ENCODE results near the gene MYF5.

Gene MYF5

DNA sequence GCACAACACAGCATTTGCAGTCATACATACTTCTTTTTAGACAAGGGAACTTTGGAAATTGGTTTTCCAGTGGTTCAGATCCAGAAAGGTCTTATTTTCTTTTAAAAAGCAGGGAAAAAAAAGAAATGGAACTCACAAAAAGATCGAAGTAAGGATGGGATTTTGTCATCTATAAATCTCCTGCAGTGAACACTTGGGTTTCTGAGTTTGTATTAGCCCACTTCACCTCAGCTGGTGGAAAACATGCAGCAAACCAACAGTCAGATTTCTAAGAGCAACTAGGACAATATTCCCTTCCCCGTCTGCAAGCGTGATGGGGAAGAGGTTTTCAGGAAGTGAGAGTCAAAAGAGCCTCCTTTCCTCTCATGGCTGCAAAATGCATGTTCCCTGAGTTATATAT is 4.6 kb downstream of the MYF5 start:
- no peaks in the 10 kb centered on the region for H3K9me3 Mint-ChIP-seq
- TF ChIP-seq, protein P1, sequence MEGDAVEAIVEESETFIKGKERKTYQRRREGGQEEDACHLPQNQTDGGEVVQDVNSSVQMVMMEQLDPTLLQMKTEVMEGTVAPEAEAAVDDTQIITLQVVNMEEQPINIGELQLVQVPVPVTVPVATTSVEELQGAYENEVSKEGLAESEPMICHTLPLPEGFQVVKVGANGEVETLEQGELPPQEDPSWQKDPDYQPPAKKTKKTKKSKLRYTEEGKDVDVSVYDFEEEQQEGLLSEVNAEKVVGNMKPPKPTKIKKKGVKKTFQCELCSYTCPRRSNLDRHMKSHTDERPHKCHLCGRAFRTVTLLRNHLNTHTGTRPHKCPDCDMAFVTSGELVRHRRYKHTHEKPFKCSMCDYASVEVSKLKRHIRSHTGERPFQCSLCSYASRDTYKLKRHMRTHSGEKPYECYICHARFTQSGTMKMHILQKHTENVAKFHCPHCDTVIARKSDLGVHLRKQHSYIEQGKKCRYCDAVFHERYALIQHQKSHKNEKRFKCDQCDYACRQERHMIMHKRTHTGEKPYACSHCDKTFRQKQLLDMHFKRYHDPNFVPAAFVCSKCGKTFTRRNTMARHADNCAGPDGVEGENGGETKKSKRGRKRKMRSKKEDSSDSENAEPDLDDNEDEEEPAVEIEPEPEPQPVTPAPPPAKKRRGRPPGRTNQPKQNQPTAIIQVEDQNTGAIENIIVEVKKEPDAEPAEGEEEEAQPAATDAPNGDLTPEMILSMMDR (IDR thresholded peaks at IDR 0.05; ENCODE audit: unreplicated experiment in 3 of 3), result no peak
- peaks cover 5% of the 10 kb centered on the region for H3K27me3 Mint-ChIP-seq (ENCODE audit: low read depth)
- H3K4me1 Mint-ChIP-seq, result peaks cover 9% of the 10 kb centered on the region
- H3K36me3 Mint-ChIP-seq (ENCODE audit: low read depth), result no peaks in the 10 kb centered on the region
- no peak overlapping the region for H3K4me3 Mint-ChIP-seq
- H3K27ac Mint-ChIP-seq, result no peak overlapping the region

DNA sequence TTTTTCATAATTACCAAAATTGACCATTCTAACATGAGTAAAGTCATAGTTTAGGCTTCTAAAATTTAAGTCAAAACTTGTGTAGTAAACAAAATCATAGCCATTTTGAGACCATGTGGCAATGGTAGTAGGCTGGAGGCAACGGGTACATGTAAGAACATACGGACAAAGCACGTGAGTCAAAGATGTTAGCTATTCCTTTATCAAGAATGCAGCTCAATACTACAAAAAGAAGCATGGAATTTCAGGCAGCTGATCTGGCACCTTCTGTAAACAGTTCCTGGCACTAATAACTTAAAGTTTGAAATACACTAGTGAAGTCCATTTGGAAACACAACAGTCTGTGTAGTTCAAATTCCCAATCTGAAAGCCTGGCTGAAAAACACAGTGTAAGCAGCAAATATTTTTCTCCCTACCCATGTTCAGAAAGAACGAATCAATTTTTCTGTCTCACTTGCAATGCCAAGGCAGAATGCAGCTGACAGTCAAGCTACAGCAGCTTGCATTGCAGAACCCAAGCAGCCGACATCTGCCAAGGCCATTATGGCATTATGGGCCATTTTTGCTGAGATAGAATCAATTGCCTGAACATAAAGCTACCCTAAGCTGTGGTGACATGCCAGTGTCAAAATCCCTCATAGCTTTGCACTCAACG is 29.3 kb downstream of the MYF5 start:
- no peaks in the 10 kb centered on the region for H3K36me3 Mint-ChIP-seq (ENCODE audit: low read depth)
- H3K9me3 Mint-ChIP-seq, result no peaks in the 10 kb centered on the region
- no peak overlapping the region for H3K4me3 Mint-ChIP-seq
- no peaks in the 10 kb centered on the region for H3K27me3 Mint-ChIP-seq (ENCODE audit: low read depth)
- TF ChIP-seq, protein P1 (IDR thresholded peaks at IDR 0.05; ENCODE audit: unreplicated experiment in 3 of 3), result no peak
- peak overlapping the region in 1 of 3 experiments; percentile 37 for H3K27ac Mint-ChIP-seq
- peaks cover 50% of the 10 kb centered on the region for H3K4me1 Mint-ChIP-seq

DNA sequence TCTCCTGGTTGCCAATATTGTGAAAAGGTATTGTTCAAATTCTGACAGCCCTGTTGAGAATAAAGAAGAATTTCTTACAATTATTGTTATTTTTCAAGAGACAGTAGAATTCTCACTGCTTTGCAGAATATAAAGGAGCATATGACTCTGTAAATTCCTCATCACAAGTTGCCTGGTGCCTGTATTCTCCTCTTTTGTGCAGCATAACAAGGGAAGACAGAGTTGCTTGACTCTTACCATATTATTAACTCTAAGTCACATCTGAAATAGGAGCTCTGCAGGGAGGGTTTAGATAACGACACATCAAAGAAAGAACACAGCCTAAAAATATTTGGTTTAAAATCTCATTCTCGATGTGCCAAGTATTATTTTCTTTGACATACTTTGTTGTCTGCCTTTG is 31.1 kb downstream of the MYF5 start:
- Mint-ChIP-seq H3K4me1 (peaks cover 37% of the 10 kb centered on the region), H3K36me3 (ENCODE audit: low read depth) (no peaks in the 10 kb centered on the region), H3K9me3 (no peaks in the 10 kb centered on the region), H3K27ac (peak overlapping the region in 1 of 3 experiments; percentile 57), H3K27me3 (ENCODE audit: low read depth) (no peaks in the 10 kb centered on the region), H3K4me3 (peak overlapping the region in 1 of 3 experiments; percentile 4)
- TF ChIP-seq, protein P1 (IDR thresholded peaks at IDR 0.05; ENCODE audit: unreplicated experiment in 3 of 3), result no peak

DNA sequence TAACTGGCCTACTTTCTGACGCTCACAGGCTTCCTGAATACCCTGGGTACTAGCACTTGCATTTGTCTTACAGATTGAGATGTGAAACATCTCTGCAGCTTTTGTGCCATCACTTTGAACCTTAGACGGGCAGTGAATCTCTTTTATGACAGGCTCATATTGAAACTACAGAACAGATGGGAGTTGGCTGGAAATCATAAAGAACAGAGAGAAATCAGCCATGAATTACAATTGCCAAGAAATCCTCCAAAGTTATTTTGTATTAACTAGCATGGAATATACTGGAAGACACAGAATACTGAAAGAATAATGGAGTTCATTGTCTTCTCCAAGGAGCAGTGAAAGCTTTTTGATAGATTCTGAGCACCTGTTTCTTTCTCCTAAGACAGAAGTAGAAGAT is 32.7 kb downstream of the MYF5 start:
- Mint-ChIP-seq H3K27me3 (ENCODE audit: low read depth) (no peaks in the 10 kb centered on the region), H3K27ac (peak overlapping the region in 2 of 3 experiments; percentile 18 to 77), H3K4me3 (no peak overlapping the region), H3K9me3 (no peaks in the 10 kb centered on the region), H3K36me3 (ENCODE audit: low read depth) (no peaks in the 10 kb centered on the region), H3K4me1 (peaks cover 36% of the 10 kb centered on the region)
- TF ChIP-seq, protein P1 (IDR thresholded peaks at IDR 0.05; ENCODE audit: unreplicated experiment in 3 of 3), result no peak

GRCh38 chr12:80752464-80752863 is 35.8 kb downstream of the MYF5 start:
- H3K27me3 Mint-ChIP-seq (ENCODE audit: low read depth), result no peaks in the 10 kb centered on the region
- H3K36me3 Mint-ChIP-seq (ENCODE audit: low read depth), result no peaks in the 10 kb centered on the region
- no peak overlapping the region for H3K27ac Mint-ChIP-seq
- H3K4me1 Mint-ChIP-seq, result peaks cover 23% of the 10 kb centered on the region
- H3K4me3 Mint-ChIP-seq, result no peak overlapping the region
- no peaks in the 10 kb centered on the region for H3K9me3 Mint-ChIP-seq
- TF ChIP-seq, protein P1 (IDR thresholded peaks at IDR 0.05; ENCODE audit: unreplicated experiment in 3 of 3), result no peak

DNA sequence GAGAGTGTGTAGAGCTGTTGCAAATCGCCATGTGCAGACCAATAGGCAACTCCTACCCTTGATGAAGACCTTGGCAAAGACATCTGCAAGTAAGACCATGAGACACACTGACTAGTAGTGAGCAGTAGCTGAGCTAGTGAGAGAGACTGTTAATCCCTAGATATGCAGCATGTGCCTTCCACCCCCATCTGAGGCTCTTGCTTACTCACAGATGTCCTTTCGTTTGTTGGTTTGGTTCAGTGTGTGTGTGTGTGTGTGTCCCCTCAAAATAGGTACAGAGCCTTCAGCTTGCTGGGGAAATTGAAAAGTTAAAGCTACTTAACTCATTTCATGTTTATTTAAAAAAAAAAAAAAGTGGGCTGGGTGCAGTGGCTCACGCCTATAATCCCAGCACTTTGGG is 37.6 kb downstream of the MYF5 start:
- H3K27ac Mint-ChIP-seq, result no peak overlapping the region
- no peaks in the 10 kb centered on the region for H3K36me3 Mint-ChIP-seq (ENCODE audit: low read depth)
- no peaks in the 10 kb centered on the region for H3K27me3 Mint-ChIP-seq (ENCODE audit: low read depth)
- TF ChIP-seq, protein P1 (IDR thresholded peaks at IDR 0.05; ENCODE audit: unreplicated experiment in 3 of 3), result no peak
- H3K9me3 Mint-ChIP-seq, result no peaks in the 10 kb centered on the region
- H3K4me1 Mint-ChIP-seq, result peaks cover 12% of the 10 kb centered on the region
- H3K4me3 Mint-ChIP-seq, result no peak overlapping the region
